Fibroblast of mammary gland (primary cell): ENCODE data around the gene MRPL10.

ENCODE experiments used
- DNase-seq: peaks from one replicate; pipeline ENCODE4 v3.0.0-alpha.2; 2010; ENCODE audit warnings: low read depth
- H3K4me3 ChIP-seq: 2 replicates; pipeline ENCODE4 v1.5.1; 2011; ENCODE audit warnings: low read depth, mild to moderate bottlenecking, low read length, moderate library complexity; ENCODE audit not compliant: control insufficient read depth
- TF ChIP-seq, protein P1 (sequence below): conservative IDR thresholded peaks from 2 replicates; pipeline ENCODE4 v1.5.1; 2011; ENCODE audit warnings: low read depth, low read length, inconsistent platforms; ENCODE audit not compliant: control insufficient read depth, insufficient read depth

The MRPL10 gene

DNA sequence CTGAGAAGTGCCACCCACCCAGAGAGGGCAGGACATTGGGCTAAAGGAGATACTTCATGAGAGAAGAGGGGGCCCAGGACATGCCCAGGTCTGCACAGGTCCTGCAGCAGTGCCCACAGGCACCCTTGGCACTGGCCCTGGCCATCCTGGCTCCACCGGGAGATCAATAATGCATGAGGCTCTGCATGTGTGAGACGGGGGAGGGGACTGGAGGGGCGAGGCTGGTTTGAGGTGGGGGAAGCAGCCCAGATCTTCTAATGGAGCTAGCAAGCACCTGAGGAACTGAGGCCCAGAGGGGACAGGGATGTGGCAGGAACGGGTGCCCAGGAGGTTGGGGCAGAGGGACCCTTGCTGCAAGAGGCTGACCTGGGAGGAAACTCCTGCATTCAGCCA, 10.3 kb downstream of the MRPL10 start:
- no peak for DNase-seq
- TF ChIP-seq, protein P1, sequence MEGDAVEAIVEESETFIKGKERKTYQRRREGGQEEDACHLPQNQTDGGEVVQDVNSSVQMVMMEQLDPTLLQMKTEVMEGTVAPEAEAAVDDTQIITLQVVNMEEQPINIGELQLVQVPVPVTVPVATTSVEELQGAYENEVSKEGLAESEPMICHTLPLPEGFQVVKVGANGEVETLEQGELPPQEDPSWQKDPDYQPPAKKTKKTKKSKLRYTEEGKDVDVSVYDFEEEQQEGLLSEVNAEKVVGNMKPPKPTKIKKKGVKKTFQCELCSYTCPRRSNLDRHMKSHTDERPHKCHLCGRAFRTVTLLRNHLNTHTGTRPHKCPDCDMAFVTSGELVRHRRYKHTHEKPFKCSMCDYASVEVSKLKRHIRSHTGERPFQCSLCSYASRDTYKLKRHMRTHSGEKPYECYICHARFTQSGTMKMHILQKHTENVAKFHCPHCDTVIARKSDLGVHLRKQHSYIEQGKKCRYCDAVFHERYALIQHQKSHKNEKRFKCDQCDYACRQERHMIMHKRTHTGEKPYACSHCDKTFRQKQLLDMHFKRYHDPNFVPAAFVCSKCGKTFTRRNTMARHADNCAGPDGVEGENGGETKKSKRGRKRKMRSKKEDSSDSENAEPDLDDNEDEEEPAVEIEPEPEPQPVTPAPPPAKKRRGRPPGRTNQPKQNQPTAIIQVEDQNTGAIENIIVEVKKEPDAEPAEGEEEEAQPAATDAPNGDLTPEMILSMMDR, result no peak
- H3K4me3 ChIP-seq, result peak overlapping the region; percentile 55

- TF ChIP-seq, protein P1, result no peak
- no peak for DNase-seq
- no peak overlapping the region for H3K4me3 ChIP-seq
These were observed 11.1 kb downstream of the MRPL10 start for GRCh38 chr17:47820033-47820789.

DNA sequence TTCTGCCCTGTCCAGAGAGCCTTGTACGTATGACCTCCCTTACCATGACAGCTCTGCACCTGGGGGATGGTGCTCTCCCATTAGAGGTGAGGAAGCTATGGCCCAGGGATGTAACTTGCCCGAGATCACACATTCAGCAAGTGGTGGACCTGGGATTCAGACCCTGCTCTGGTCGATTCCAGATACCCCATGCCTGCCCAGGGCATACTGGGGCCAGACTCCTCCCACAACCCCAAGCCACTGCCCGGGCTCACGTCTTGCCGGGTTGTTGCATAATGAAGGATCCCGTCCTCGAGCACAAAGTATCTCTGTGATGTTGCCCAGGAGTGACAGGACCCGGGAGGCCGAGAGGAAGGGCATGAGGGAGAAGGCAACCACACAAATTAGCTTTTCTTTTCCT, 11.9 kb downstream of the MRPL10 start:
- TF ChIP-seq, protein P1, result no peak
- H3K4me3 ChIP-seq, result no peak overlapping the region
- no peak for DNase-seq

GRCh38 chr17:47818002-47818695, 13.2 kb downstream of the MRPL10 start:
- TF ChIP-seq, protein P1, result no peak
- DNase-seq, result no peak
- H3K4me3 ChIP-seq, result no peak overlapping the region

GRCh38 chr17:47816947-47817346, 14.4 kb downstream of the MRPL10 start:
- H3K4me3 ChIP-seq, result no peak overlapping the region

DNA sequence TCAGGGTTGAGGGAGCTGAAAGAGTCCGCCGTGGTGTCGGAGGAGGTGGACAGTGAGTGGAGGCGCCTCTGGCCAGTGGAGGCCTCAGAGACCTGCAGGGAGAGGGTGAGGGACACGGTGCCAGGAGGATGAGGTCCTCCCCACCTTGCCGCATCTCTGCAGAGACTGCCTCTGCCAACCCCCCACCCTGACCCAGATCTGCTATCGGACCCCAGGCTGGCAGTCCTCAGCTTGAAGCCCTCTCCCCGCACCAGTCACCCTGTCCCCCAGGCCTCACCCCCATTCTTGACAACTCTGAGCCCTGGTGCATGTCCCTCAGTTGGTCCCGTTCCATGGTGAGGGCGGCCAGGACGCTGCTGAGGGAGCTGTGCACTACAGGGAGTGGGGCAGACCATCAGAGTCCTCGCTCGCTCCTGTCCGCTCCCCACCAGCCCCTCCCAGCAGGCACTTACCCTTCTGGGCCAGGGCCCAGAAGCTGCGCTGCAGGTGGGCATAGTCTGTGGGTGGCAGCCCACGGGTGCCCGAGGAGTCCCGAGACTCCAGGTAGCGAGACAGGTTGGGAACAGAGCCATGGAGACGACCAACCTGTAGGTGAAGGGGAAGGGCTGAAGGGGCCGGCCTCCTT, 15.1 kb downstream of the MRPL10 start:
- H3K4me3 ChIP-seq, result no peak overlapping the region
- DNase-seq, result no peak
- TF ChIP-seq, protein P1, result no peak

More at GRCh38 chr17:47816947-47817346, 14.4 kb downstream of the MRPL10 start:
- TF ChIP-seq, protein P1, result no peak
- DNase-seq, result no peak
